OCI-LY7 (cell line): ENCODE data around the gene NUPR2.

Source experiments
- EZH2phosphoT487 ChIP-seq: fragments of 200-600 bp; sonication (generic); IDR thresholded peaks from 2 replicates; pipeline ENCODE4 v1.6.1; 2018; ENCODE audit warnings: low read depth, borderline replicate concordance, mild to moderate bottlenecking, mixed run types, antibody characterized with exemption, low read length, moderate library complexity, mixed read lengths
- TF ChIP-seq, protein P1 (sequence below): fragments of 200-600 bp; sonication (generic); conservative IDR thresholded peaks from 2 replicates; pipeline ENCODE4 v1.5.1; 2014; ENCODE audit warnings: mild to moderate bottlenecking, antibody characterized with exemption, low read length, moderate library complexity, mixed read lengths

DNA sequence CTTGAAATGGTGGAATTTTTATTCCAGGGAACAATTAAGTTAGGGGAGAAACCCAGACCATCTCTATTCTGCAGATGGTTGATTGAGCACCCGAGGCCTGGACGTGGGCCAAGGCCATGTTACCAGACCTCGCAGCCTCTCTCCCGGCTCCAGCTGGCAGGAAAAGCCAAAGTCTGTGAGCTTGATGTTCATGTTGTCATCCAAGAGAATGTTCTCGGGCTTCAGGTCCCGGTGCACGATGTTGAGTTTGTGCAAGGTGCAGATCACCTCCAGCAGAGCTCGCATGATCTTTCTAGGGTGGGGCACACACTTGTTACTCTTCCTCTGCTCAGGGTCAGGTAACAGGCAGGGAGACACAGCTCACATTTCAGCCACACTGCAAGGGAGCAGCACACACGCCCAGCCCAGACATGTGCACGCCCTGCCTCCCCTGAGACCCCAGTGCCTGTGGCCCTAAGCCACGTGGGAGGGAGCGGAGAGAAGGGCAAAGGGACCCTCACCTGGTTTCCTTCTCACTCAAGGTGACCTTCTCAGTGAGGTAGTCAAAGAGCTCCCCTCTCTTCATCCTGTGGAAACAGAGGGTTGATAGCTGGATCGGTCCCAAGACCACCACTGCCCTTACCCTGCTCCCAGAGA, 32.9 kb downstream of the NUPR2 start:
- no peak for TF ChIP-seq EZH2phosphoT487
- TF ChIP-seq, protein P1, sequence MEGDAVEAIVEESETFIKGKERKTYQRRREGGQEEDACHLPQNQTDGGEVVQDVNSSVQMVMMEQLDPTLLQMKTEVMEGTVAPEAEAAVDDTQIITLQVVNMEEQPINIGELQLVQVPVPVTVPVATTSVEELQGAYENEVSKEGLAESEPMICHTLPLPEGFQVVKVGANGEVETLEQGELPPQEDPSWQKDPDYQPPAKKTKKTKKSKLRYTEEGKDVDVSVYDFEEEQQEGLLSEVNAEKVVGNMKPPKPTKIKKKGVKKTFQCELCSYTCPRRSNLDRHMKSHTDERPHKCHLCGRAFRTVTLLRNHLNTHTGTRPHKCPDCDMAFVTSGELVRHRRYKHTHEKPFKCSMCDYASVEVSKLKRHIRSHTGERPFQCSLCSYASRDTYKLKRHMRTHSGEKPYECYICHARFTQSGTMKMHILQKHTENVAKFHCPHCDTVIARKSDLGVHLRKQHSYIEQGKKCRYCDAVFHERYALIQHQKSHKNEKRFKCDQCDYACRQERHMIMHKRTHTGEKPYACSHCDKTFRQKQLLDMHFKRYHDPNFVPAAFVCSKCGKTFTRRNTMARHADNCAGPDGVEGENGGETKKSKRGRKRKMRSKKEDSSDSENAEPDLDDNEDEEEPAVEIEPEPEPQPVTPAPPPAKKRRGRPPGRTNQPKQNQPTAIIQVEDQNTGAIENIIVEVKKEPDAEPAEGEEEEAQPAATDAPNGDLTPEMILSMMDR: no peak
